ENCODE measurements around the gene NSFL1C.
"Not testable (repeated sequence)": the region's sequence is repeated elsewhere in the genome, so short reads cannot be mapped to it uniquely, and the experiment has no call there.

NSFL1C gene

DNA sequence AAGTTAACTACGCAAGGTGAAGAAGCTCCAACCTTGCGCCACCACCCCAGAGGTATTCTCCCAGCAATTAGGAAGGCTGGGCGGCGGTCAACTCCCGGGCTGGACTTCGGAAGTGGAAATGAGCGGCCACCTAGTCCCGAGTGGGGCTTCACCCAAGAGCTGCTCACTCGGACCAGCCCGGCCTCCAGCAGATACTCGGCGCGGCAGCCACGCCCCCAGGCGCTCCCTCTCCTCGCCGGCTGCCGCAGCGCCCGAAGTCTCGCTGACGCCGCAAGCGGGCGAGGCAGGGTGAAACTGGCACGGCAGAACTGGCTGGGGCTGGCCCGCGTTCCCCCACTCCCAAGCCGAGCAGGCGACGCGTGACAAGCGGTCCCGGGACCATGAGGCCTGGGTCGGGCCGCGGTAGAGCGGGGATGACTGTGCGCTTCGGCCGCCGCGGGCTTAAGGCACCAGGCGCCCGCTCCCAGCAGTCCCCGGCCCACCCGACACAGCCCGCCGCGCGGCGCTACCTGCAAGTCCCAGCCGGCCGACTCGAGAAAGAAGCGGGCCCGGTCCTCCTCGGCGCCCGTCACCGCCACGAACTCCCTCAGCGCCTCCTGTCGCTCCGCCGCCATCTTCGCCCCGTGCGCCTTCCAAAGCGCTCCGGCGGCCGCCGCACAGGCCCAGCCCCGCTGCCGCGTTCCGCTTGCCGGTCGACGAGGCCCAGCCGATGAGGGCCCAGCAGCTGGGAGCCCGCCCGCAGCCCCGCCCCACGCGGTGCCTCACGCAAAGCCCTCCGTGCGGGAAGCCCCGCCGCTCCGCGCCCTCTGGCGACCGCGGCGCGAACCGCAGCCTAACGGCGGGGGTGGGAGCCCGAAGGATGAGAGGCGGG, at the start of gene NSFL1C:
Gene NSFL1C, minus strand, starts transcription at position 639 of the 871 bp plus-strand sequence. Its CDS starts 25 bp downstream, at position 614.
- DNase-seq, result peak; percentile 97

DNA sequence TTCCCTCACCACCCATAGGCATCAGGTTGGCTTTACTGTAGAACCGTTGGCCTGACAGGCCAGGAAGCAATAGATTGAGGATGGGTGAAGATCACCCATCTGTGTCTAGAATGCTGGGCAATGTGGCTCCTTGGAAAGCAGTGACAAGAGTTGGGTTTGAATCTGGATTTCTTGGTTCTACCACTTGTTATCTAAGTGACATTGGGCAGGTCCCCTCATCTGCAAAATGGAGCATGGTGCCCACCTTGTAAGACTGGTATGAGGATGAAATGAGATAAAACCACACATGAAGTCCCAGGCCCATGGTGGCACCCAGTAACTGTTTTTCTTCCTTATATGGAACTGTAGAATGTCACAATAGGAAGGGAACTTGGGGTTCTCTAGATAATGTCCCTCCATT, 47.2 kb upstream of the NSFL1C start:
- DNase-seq, result no peak

DNA sequence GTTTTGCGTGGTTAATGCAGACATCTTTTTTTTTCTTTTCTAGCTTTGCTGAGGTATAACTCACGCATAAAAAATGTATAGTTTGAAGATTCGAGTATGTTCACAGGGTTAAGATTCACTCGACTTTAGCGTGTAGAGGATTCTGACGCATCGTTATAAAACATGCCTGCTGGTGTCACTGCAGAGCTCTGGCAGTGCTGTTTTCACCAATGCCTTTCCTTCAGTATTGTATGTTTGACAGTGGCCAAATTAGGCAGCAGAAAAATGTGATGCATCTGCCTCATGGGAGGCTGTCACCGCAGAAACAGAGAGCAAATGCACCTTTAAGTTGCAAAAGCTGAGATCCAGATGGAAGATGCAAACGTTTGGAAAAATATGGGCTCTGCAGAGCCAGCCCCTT, 42.6 kb upstream of the NSFL1C start:
- peak; percentile 30 for DNase-seq

DNA sequence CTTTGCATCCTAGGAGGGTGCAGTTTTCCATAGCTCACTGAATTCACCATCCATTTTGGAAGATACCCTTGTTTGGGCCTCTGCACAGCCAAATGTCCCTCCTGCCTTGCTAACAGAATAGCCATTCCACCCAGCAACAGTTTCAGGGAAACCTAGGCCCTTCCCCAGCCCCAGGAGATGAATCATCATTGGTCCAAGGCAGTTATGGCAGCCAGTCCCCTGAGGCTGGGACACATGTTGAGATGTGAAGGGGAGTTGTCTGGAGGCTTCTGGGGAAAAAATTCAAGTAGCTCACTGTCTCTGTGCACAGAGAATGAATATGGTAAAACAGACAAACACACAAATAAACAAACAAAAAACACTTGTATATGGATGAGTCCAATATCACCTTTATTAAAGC, 41.9 kb upstream of the NSFL1C start:
- DNase-seq, result no peak

DNA sequence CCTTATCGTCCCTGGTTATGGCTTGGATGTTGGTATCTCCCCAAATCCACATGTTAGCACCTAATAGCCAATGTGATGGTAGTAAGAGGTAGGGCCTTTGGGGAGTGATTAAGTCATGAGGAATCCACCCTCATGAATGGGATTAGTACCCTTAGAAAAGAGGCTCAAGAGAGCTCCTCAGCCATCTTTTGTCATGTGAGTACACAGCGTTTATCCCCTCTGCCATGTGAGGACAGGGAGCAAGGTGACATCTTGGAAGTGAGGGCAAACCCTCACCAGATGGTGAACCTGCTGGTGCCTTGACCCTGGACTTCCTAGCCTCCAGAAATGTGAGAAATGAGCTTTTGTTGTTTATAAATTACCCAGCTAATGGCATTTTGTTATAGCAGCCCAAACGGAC, 40.6 kb upstream of the NSFL1C start:
- DNase-seq, result no peak

DNA sequence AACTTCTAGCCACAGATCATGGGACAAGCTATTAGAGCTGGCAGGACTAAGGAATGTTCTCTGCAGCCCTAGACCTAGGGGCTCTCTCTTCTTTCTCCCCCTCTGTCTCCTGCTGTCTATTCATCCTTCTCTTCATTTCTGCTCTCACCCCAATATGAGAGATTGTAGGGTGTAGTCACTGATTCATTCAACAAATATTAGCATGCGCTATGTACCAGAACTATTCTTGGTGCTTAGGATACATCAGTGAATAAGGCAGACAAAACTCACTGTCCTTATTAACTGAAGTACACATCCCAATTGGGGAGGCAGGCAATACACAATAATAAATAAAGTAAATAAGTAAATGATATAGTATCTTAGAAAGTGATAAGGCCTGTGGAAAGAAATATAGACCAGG, 39.2 kb upstream of the NSFL1C start:
- no peak for DNase-seq

DNA sequence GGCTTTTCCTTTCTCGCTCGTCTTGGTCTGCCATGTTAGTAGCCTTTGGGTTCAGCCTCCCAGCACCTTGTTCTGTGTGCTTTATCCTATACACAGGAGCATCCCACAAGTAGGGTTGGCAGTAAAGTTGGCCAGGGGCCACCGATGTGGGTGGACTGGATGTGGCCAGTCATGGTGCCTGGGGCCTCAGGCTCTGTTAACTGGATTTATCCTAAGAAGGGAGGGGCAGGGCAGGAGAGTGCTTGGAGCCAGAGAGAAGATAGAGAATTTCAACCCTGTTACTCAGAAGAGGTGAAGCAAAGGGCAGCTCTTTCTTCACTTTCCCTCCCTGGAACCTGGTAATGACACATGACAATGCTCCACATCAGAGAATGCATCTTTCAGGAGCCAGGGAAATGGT, 38.7 kb upstream of the NSFL1C start:
- DNase-seq, result no peak

DNA sequence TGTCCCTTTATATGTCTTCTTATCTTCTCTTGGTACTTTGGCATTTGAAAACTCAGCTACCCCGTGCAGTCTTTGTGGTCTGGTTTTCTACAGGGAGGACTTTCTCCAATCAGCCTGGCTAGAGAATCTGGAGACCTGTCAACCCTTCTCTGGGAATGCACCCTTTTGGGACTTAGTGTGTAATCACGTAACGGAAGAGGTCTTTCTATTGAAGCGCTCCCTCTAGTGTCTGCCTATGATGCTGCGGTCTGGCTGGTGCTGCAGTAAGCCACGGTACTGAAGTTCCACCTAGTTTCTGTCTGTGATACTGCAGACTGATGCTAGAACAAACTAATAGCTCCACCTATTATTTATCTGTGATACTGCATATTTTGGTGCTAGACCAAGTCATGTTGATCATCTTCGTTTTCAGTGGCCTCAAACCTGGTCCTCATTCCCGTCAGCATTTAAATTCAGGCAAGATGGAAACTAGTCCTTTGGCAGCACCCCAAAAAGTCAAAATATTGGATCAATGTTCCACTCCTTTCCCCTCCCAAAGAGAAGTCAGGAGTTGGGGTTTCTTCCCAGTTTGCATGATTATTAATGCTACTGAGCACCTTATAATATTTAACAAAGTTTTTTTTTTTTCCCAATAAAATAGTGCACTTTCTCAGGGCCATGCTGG, 37.0 kb upstream of the NSFL1C start:
- DNase-seq, result peak; percentile 82

DNA sequence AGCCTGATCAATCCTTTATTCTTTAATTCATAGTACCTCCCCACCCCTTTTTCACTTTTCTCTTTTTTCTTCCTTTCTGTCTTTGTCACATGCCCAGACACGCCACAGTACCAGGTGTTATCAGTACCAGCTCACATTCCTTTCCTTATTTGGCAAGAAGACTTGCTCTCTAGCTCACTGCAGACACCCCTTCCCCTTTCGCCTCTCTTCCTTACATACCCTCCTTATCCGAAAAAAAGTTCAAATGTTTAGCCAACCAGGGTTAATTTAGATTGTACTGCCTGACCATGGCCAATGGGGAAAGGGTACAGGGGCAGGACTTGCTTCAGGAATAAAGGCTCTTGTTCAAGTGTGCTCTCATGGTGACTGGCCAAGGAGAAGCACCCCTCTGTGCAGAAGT, 33.8 kb upstream of the NSFL1C start:
- DNase-seq, result no peak

DNA sequence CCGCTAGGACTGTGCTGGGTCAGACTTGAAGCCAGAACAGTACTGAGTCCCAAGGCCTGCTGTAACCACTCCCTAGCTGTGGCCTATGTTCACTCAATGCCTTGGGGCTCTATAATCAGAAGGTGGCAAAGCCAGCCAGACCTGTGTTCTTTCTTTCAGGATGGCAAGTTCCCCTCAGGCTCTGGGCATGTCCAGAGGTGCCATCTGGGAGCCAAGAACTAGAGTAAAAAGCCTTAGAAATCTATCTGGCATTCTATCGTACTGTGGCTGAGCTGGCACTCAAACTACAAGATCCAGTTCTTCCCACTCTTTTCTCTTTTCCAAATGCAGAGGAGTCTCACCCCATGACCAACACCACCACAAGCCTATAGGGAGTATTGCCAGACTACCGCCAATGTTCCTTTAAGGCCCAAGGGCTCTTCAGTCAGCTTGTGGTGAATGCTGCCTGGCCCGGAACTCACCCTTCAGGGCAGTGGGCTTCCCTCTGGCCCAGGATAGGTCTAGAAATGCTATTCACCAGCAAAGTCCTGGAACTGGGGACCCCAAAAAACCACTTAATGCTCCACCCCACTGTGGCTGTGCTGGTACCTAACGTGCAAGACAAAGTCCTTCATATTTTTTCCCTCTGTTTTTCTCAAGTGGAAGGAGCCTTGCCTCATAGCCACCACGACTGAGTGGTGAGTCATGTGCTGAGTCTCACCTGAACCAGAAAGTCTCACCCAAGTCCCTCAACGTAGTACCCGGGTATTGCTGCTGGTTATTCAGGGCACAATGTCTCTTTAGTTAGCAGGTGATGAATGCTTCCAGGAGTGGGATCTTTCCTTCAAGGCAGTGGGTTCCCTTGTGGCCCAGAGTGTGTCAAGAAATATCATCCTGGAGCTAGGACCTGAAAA, 33.1 kb upstream of the NSFL1C start:
- no peak for DNase-seq

DNA sequence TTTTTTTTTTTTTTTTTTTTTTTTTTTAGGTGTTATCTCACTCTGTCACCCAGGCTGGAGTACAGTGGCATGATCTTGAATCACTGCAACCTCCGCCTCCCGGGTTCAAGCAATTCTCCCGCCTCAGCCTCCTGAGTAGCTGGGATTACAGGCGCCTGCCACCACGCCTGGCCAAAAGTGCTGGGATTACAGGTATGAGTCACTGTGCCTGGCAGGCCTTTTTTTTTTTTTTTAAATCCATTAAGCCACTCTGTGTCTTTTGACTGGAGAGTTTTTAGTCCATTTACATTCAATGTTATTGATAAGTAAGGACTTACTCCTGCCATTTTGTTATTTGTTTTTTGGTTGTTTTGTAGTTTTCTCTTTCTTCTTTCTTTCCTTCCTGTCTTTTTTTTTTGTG, 30.7 kb upstream of the NSFL1C start:
- DNase-seq, result not testable (repeated sequence)

DNA sequence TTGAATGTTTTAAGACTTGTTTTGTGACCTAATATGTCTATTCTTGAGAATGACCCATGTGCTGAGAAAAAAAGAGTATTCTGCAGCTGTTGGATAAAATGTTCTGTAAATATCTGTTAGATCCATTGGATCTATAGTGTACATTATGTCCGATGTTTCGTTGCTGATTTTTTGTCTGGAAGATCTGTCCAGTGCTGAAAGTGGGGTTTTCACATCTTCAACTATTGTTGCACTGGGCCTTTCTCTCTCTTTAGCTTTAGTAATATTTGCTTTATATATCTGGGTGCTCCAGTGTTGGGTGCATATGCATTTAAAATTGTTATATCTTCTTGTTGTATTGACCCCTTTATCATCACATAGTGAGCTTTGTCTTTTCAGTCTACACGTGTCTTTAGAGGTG, 30.3 kb upstream of the NSFL1C start:
- DNase-seq, result no peak

DNA sequence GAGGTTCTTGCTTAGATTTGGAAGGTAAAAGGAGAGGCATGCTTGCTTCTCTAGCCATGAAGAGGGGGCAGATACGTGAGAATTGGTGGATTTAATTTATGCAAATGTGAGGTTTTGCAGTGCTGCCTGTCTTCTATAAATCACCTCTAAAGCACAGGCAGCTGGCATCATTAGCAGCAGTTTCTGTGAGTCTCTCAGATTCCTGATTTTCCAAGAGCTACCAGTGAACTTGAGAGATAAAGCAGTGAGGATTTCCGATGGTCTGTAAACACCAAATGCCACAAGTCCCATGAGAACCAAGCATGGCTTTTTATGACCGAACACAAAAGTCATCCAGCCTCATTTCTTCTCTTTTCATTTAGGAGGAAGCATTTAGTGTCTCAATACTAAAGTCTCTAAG, 27.8 kb upstream of the NSFL1C start:
- DNase-seq, result no peak

DNA sequence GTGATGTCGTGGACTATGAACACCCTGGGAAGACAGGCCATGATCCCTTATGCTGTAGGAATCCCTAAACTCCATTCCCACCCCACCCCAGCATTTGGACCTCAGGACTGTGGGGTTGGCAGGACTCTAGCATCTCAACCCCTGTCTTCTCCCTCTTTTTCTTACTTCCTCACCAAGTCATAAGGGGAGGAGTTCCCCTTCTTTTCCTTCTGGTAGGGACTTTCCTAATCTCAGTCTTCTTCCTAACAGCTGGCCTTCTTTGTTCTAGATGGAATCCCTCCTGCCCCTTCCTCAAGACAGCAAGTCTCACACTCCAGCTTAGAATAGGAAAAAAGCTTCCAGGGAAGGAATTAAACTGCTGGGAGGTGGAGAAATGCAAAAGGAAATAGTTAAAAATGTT, 26.9 kb upstream of the NSFL1C start:
- DNase-seq, result no peak

DNA sequence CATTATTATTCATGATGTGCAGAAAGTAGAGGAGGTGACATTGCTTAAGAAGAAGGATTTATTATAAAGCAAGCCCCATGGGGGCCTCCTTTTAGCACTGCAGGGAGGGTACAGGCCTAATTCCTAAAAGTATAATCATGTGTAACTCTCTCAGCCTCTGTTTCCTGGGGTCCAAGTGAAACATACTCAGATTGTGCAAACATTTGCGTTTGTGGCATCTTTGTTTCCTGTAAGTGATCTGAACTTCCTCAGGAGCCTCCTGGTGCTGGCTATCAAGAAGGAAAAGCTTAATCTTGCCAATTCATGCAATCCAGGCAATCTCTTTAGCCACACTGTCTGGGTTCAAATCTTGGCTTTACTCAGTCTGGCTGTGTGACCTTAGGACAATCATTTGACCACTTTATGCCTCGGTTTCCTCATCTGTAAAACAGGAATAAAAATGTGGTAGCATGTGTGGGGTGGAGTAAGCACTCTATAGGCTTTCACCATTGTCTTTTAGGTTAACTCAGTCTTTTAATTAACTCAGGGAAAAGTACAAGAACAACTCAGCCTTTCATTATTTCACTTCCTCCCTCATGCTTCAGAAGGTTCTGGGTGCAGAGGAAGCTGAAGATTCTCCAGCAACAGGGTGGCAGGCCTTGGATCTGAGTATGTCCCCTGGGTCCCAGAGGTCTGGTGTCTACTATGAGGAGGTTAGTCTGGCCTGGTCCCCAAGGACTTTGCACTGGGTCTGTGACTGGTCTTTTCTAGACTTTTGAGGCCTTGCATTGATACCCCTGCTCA, 25.4 kb upstream of the NSFL1C start:
- no peak for DNase-seq

DNA sequence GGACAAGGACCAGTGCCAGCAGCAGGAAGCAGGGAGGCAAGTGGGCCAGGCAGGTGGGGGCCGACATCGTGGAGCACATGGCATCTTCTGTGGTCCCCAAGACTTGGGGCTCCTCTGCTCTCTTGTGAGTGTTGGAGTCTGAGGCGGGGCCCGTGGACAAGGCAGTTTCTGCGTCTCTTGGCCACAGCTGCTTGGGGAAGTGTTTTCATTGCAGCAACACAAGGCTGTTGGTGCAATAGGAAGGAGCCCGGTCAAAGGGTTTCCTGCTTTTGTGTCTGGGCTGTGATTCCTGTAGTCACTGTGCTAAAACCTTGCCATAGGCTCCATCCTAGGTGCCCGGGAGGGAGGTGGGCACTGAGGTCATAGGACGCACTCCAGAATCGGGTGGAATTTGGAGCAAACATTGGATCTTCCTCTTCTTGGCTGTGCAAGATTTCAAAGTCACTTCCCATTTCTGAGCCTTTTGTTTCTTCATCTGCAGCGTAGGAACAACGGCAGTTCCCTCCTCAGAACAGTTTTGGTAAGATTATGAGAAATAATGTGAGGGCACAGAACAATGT, 24.7 kb upstream of the NSFL1C start, which contains the start of gene SIRPB2:
Gene SIRPB2, minus strand, starts transcription at position 140 of the 560 bp plus-strand sequence. Its CDS starts 61 bp downstream, at position 79.
- no peak for DNase-seq

DNA sequence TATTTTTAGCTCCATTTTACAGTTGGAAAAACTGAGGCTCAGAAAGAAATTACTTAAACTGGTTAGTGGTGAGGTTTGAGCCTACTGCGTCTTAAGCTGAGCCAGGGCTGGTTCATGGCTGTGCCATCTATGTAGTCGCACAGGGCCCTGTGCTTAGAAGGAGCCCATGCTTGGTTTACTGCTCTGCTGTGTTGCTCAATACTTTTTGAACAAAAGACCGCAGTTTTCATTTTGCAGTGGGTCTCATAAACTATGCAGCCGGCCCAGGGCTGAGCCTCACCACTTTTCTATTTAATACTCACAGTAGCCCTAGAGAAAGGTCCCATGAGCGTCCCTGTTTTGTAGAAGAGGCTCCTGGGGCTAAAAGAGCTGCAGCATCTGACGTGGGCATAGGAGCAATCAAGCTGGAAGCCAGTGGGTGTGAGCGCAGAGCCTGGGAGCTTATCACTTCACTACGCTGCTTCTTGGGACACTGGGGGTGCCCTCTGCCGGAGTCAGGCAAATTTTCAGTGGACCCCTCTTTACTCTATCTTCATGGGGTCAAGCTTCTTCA, 24.1 kb upstream of the NSFL1C start:
- no peak for DNase-seq

DNA sequence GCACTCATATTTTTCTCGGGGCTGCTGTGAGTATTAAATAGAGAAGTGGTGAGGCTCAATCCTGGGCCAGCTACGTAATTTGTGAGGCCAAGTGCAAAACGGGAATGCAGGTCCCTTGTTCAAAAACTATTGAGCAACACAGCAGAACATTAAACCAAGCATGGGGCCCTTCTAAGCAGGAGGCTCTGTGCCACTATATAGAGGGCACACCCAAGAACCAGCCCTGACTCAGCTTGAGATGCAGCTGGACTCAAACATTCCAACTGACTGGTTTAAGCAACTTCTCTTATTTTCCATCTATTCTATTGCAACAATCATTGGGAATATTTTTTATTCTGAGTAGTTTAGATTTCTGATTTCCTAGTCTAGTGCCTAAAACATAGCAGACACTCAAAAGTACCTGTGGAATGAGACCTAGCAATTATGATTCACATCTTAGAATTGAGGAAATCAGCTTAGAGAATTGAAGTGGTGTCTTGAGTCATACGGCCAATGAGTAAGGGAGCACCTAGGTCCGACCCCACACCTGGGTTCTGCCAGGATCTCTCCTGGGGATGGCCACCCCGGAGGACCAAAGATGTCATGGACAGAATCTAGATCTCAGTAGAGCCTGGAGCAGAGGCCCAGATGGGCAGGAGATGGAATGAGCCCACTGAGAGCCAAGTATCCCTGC, 23.3 kb upstream of the NSFL1C start:
- no peak for DNase-seq

DNA sequence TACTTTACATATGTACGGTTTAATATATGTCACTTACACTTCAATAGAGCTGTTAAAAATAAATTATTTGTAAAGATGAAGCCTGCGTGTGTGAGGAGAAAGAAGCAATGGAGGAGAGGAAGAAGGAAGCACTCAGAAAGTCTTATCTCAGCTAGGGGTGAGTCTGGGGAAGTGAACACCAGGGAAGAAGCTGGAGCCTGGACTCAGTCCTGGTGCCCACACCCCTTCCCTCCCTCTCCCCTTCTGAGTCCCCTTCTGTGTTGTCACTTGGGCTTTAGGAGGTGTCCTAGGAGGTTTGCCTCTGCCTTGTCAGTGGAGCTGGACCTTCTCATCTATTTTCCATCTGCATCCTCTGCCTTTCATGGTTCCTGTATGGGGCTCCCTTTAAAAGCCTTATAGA, 22.7 kb upstream of the NSFL1C start:
- no peak for DNase-seq

DNA sequence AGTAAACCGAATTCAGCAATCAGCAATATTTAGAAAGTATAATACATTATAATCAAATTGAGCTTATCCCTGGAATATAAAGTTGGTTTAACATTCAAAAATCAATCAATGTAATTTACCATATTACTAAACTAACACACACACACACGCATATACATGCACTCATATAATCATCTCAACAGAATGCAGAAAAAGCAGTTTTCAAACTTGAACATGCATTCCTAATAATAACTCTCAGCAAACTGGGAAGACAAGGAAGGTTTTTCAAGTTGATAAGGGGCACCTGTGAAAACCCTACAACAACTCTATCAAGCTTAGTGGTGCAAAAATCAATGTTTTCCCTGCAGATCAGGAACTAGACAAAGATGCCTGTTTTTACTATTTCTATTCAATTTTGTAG, 19.9 kb upstream of the NSFL1C start:
- no peak for DNase-seq

DNA sequence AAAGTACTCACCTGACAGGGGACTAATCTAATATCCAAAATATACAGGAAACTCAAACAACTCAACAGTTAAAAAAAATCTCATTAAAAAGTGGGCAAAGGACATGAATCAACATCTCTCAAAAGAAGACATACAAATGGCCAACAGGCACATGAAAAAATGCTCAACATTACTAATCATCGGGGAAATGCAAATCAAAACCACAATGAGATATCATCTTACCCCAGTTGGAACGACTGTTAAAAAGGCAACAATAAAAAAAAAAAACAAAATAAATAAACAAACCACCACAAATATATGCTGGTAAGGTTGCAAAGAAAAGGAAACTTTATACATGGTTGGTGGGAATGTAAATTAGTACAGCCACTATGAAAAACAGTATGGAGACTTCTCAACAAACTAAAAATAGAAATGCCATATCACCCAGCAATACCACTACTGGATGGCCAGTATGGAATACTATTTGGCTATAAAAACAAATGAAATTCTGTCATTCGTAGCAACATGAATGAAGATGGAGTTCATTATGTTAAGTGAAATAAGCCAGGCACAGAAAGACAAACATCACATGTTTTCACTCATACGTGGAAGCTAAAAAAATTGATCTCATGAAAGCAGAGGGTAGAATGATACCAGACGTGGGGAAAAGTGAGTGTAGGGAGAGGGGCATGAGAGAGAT, 17.9 kb upstream of the NSFL1C start:
- DNase-seq, result no peak

Data from activated CD4-positive, alpha-beta T cell treated with anti-CD3 and anti-CD28 coated beads, Interleukin-10, Interleukin-2, amounts not matched to agents 100 ng/mL and 50 ng/mL, durations not matched to agents 16 hours and 8 hours (primary cell).